CD4-positive, alpha-beta T cell (primary cell): ENCODE results near the gene SASH1. TPM values are rescaled to one million over a fixed set of nuclear protein-coding genes. Genes with fewer than 3 reads are reported as not detected.

Experiments used
- ATAC-seq: fragments of 200-7000 bp; cut with Tn5 transposase; one replicate; pipeline ENCODE4 v1.10.0; 2022; ENCODE audit warnings: mild to moderate bottlenecking; ENCODE audit not compliant: poor library complexity
- CTCF ChIA-PET: fragments of 350-600 bp; sonication (Branson Sonifier 250); formaldehyde crosslinking; loops from one replicate; lab custom pipeline; 2021; ENCODE audit warnings: antibody characterized with exemption, inconsistent platforms; lab: Charles Lee
- POLR2A ChIA-PET: fragments of 350-600 bp; sonication (Branson Sonifier 250); formaldehyde crosslinking; loops from one replicate; lab custom pipeline; 2021; ENCODE audit warnings: antibody characterized with exemption, inconsistent platforms; lab: Charles Lee
- DNase-seq, 14 experiments: peaks; one replicate each; pipeline ENCODE4 v3.0.0-alpha.2; 2013 to 2020; ENCODE audit warnings: mixed read lengths in 2 of 14
- H3K27ac ChIP-seq, 2 donors: one replicate each; pipeline versions ENCODE4 v1.5.1 to v1.7.0; 2013; ENCODE audit warnings: low read length in 2 of 2, low read depth in 1 of 2, mild to moderate bottlenecking in 1 of 2
- H3K27me3 ChIP-seq, 2 experiments: 1 replicate in 1 of 2; 2 replicates in 1 of 2; pipeline versions ENCODE4 v1.6.1 to v1.7.0; 2013; ENCODE audit warnings: low read length in 2 of 2, control low read depth in 1 of 2, mild to moderate bottlenecking in 1 of 2, moderate library complexity in 1 of 2; ENCODE audit not compliant: insufficient read depth in 2 of 2, control insufficient read depth in 1 of 2
- H3K36me3 ChIP-seq: one replicate; pipeline ENCODE4 v1.6.1; 2013; ENCODE audit warnings: low read length, control low read depth; ENCODE audit not compliant: insufficient read depth
- H3K4me1 ChIP-seq: one replicate; pipeline ENCODE4 v1.6.1; 2013; ENCODE audit warnings: low read length, control low read depth; ENCODE audit not compliant: insufficient read depth
- H3K4me3 ChIP-seq: one replicate; pipeline ENCODE4 v1.5.1; 2013; ENCODE audit warnings: mild to moderate bottlenecking, low read length, moderate library complexity
- H3K9me3 ChIP-seq, 2 experiments: 1 replicate in 1 of 2; 2 replicates in 1 of 2; pipeline versions ENCODE4 v1.6.1 to v1.7.0; 2013; ENCODE audit warnings: low read length in 2 of 2, mild to moderate bottlenecking in 2 of 2, control low read depth in 1 of 2, moderate library complexity in 1 of 2; ENCODE audit not compliant: control insufficient read depth in 1 of 2, insufficient read depth in 1 of 2
- H3K27ac Mint-ChIP-seq: one replicate; pipeline ENCODE4 v1.8.0; 2020; ENCODE audit warnings: mixed read lengths
- H3K27me3 Mint-ChIP-seq: one replicate; pipeline ENCODE4 v1.8.0; 2021; ENCODE audit warnings: mixed read lengths
- H3K36me3 Mint-ChIP-seq: one replicate; pipeline ENCODE4 v1.8.0; 2021; ENCODE audit warnings: low read depth, mixed read lengths
- H3K4me1 Mint-ChIP-seq: one replicate; pipeline ENCODE4 v1.8.0; 2021; ENCODE audit warnings: low read depth, mixed read lengths
- H3K4me3 Mint-ChIP-seq: one replicate; pipeline ENCODE4 v1.8.0; 2020; ENCODE audit warnings: mild to moderate bottlenecking, mixed read lengths
- H3K9me3 Mint-ChIP-seq: one replicate; pipeline ENCODE4 v1.8.0; 2020; ENCODE audit warnings: mixed read lengths
- intact Hi-C, 2 experiments: fragments of 100-400 bp; cut with DNase I in 1 of 2; cut with micrococcal nuclease in 1 of 2; formaldehyde crosslinking; loops; one replicate each; pipeline versions ENCODE4 v1.15.1 to v1.9.0; 2023 to 2025; cut with DNase I, micrococcal nuclease
- total RNA-seq, 174 experiments: library from RNA in 2 of 174; stranded (reverse) in 2 of 174; gene quantifications; one replicate each; pipeline ENCODE4 v1.2.3 and lab custom pipeline; 2021 to 2026
- TF ChIP-seq, protein P1 (sequence below): fragments of 200-600 bp; IDR thresholded peaks from one replicate; pipeline ENCODE4 v1.8.0; 2022; ENCODE audit warnings: antibody characterized with exemption, mild to moderate bottlenecking

SASH1 gene
- total RNA-seq, 2 experiments from 2014 or later: 0.58 to 0.75 TPM

DNA sequence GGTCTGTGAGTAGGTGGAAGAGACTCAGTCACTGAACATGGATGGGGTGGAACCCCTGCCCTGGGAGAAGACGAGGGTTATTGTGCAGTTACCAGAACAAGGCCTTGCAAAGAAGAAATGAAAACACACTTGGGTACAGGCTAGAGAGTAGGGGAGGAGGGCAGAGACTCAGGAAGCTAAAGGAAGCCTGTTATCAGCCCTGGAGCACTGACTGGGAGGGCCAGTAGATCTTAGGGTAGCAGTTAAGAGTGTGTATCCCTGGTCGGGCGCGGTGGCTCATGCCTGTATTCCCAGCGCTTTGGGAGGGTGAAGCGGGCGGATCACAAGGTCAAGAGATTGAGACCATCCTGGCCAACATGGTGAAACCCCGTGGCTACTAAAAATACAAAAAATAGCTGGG lies 74.4 kb downstream of the SASH1 start:
- no peak overlapping the region for H3K4me3 Mint-ChIP-seq
- ChIA-PET CTCF (no interaction called here), POLR2A (no interaction called here)
- ATAC-seq (no peak), DNase-seq (no peak)
- Histone ChIP-seq H3K4me1 (no peaks in the 10 kb centered on the region), H3K4me3 (no peak overlapping the region), H3K27ac (no peak overlapping the region), H3K9me3 (no peaks in the 10 kb centered on the region), H3K36me3 (no peaks in the 10 kb centered on the region), H3K27me3 (no peaks in the 10 kb centered on the region)
- TF ChIP-seq, protein P1, sequence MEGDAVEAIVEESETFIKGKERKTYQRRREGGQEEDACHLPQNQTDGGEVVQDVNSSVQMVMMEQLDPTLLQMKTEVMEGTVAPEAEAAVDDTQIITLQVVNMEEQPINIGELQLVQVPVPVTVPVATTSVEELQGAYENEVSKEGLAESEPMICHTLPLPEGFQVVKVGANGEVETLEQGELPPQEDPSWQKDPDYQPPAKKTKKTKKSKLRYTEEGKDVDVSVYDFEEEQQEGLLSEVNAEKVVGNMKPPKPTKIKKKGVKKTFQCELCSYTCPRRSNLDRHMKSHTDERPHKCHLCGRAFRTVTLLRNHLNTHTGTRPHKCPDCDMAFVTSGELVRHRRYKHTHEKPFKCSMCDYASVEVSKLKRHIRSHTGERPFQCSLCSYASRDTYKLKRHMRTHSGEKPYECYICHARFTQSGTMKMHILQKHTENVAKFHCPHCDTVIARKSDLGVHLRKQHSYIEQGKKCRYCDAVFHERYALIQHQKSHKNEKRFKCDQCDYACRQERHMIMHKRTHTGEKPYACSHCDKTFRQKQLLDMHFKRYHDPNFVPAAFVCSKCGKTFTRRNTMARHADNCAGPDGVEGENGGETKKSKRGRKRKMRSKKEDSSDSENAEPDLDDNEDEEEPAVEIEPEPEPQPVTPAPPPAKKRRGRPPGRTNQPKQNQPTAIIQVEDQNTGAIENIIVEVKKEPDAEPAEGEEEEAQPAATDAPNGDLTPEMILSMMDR: no peak
- H3K27ac Mint-ChIP-seq: no peak overlapping the region
- peaks cover 7% of the 10 kb centered on the region for H3K27me3 Mint-ChIP-seq
- H3K4me1 Mint-ChIP-seq: no peaks in the 10 kb centered on the region
- no peaks in the 10 kb centered on the region for H3K36me3 Mint-ChIP-seq
- intact Hi-C loops: no loop called here
- no peaks in the 10 kb centered on the region for H3K9me3 Mint-ChIP-seq

DNA sequence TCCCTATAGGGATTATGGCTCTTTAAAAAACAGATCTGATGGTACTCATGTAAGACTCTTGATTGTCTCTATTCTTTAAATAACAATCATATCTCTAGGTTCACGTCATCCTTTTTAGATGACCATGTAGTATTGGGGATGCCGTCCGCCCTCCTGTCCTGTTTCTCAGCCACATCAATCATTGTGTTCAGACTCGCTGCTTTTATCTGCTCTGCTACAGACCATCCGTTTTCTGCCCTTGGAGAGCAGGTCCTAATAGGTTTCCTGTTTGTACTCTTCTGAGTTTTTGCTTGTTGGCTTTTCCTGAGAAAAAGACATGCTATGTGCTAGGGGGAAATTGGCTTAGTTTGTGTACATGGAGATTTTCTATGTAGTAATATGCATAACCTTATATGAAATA lies 76.8 kb downstream of the SASH1 start:
- H3K4me1 Mint-ChIP-seq: no peaks in the 10 kb centered on the region
- H3K4me3 ChIP-seq: no peak overlapping the region
- H3K36me3 Mint-ChIP-seq: no peaks in the 10 kb centered on the region
- peaks cover 19% of the 10 kb centered on the region for H3K27me3 Mint-ChIP-seq
- no peaks in the 10 kb centered on the region for H3K9me3 ChIP-seq
- intact Hi-C loops: no loop called here
- TF ChIP-seq, protein P1: no peak
- ChIA-PET POLR2A (no interaction called here), CTCF (no interaction called here)
- H3K27me3 ChIP-seq: no peaks in the 10 kb centered on the region
- ATAC-seq (no peak), DNase-seq (no peak)
- H3K4me3 Mint-ChIP-seq: no peak overlapping the region
- H3K9me3 Mint-ChIP-seq: no peaks in the 10 kb centered on the region
- no peaks in the 10 kb centered on the region for H3K36me3 ChIP-seq
- no peaks in the 10 kb centered on the region for H3K4me1 ChIP-seq
- no peak overlapping the region for H3K27ac ChIP-seq
- no peak overlapping the region for H3K27ac Mint-ChIP-seq

DNA sequence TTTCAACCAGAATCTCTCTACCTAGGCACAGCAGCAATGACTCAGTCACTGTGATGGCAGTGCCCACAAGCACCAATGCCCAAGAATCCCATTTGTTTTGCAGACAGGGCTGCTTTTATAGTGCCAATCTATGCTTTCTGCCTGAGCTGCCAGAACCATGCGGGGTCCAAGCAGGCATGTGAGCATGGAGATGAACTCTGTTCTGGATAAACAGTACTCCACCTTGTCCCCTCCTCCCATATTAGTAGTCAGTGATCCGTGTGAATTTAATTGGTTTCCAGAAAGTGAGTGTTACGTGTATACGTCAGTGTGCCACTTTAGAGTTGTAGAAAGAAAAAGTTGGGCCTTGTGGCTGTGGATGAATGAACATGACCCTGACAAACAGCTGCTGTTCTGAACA lies 79.4 kb downstream of the SASH1 start:
- Histone ChIP-seq H3K4me1 (no peaks in the 10 kb centered on the region), H3K9me3 (no peaks in the 10 kb centered on the region), H3K27me3 (no peaks in the 10 kb centered on the region), H3K27ac (no peak overlapping the region), H3K4me3 (no peak overlapping the region), H3K36me3 (no peaks in the 10 kb centered on the region)
- POLR2A ChIA-PET: no interaction called here
- no peak overlapping the region for H3K27ac Mint-ChIP-seq
- CTCF ChIA-PET: no interaction called here
- H3K36me3 Mint-ChIP-seq: no peaks in the 10 kb centered on the region
- TF ChIP-seq, protein P1: no peak
- H3K27me3 Mint-ChIP-seq: peaks cover 19% of the 10 kb centered on the region
- ATAC-seq: no peak
- DNase-seq: no peak
- intact Hi-C loops: no loop called here
- H3K4me1 Mint-ChIP-seq: peaks cover 5% of the 10 kb centered on the region
- H3K9me3 Mint-ChIP-seq: no peaks in the 10 kb centered on the region
- no peak overlapping the region for H3K4me3 Mint-ChIP-seq
